NCI-H526 (cell line): ENCODE measurements around the gene RBP3.

Source experiments
- DNase-seq, 2 experiments: peaks; one replicate each; lab custom pipeline; 2025; lab: John Stamatoyannopoulos, UW

The RBP3 gene

DNA sequence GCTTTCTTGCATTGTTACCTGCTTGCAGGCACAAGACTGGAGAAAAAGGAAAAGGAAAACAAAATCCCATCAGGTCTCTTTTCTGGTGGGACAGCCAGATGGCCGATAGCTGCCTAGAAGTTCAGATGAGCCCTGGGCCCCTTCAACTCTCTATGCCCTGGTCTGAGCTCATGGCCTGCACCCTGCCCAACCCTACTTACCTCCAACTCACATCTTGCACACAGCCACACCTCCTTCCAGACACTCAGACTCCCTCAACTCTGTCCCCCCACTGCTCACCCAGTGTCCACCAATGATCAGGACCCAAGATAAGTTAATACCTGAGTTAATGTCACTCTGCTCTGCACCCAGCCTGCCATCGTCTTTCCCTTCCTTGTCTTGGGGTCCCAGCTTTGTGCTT lies 10.9 kb downstream of the RBP3 start:
- no peak for DNase-seq

GRCh38 chr10:47359626-47360418 lies 11.7 kb downstream of the RBP3 start:
- no peak for DNase-seq

- no peak for DNase-seq
These were observed 12.4 kb downstream of the RBP3 start for GRCh38 chr10:47360419-47361040.

- peak in 1 of 2 experiments; percentile 44 for DNase-seq
These were observed 13.1 kb downstream of the RBP3 start for GRCh38 chr10:47361293-47361692.

DNA sequence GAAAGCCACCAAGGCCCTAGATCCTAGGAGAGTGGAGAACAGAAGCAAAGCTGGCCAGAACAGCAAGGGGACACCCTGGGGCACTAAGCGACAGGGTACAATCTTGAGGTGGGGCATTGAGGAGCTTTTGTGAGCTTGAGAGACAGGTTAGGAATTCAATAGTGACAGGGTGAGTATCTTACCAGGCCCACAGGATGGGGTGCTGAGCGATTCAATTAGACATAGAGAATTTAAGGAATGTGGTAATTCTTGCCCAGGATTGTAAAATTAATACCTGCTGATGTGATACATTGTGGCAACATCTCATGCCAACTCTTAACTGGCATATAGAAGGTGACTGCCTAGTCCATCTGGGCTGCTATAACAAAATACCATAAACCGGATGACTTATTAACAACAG lies 14.0 kb downstream of the RBP3 start:
- no peak for DNase-seq

- DNase-seq: no peak
These were observed 15.6 kb downstream of the RBP3 start for GRCh38 chr10:47363781-47364180.

GRCh38 chr10:47364366-47364765 lies 16.2 kb downstream of the RBP3 start:
- DNase-seq: peak; percentile 23 to 57

DNA sequence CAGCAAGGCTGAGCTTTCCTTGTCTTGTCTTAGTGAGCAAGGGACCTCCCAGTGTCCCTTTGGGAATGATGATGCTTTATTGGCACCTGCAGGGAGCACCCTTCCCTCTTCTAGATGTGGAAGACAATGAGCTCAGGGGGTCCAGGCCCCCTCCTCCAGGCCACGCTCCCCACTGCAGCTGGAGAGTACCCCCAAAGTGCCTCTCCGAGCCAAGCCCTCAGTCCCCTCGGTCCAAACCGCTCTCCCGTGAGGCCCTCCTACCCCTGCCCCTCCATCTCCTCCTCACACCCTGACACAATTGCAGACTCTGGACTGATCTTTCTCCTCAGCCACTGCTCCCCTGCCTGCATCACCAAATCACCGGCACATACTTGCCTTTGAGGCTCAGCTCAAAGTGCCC lies 16.7 kb downstream of the RBP3 start:
- DNase-seq: no peak

DNA sequence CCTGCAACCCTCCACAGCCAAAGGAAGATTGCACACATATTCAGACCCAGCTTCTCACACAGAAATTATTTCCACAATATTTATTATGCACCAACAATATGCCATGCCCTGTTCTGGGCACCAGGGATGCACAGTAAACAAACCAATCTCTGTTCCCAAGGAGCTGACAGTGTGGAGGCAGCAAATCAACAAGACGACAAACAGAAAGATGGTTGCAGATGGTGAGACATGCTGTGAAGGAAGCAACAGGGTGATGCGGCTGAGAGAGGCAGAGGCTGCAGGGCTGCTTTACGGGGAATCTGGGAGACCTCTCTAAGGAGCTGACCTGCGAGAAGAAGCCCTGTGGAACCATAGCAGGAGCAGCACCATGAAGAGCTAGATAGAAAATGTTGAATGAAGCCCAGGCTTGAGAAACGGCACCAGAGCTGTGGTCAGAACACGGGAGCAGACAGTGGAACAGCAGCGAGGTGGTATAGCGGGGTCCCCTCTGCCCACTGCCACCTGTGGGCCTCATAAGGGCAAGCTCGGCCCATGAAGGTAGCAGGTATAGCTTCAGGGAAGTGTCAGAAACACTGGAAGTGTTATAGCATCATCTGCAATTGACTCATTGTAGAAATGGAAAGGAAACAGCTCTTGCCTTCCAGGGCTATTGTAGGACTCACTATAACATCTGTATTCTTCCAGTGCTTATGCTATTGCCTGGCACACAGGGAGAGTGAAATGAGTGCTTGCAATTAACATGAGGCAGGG lies 17.4 kb downstream of the RBP3 start:
- DNase-seq: no peak

GRCh38 chr10:47366181-47366631 lies 18.0 kb downstream of the RBP3 start:
- no peak for DNase-seq

GRCh38 chr10:47366731-47367460 lies 18.7 kb downstream of the RBP3 start:
- DNase-seq: no peak

DNA sequence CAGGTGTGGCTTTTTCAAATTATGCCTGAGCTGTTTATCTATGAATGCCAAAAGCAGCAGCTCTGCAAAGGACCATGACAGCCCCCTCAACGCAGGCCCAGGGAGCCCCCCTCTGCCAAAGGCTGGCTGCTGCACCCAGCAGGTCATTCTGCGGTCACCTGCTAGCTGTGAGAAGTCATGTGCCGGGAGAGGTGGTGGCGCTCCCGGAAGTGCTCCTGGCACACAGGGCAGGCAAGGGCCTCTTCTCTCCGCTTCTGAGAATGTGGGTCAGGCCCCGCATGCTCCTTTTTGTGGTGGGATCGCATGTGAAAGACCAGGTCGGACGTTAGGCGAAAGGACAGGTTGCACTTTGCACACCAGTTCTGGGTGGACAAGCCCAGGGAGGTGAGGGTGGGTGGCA lies 19.5 kb downstream of the RBP3 start:
- no peak for DNase-seq

- no peak for DNase-seq
These were observed 20.4 kb downstream of the RBP3 start for GRCh38 chr10:47368431-47369180.

- no peak for DNase-seq
These were observed 21.2 kb downstream of the RBP3 start for GRCh38 chr10:47369251-47369894.

GRCh38 chr10:47370015-47370767 lies 22.0 kb downstream of the RBP3 start:
- DNase-seq: no peak

- no peak for DNase-seq
These were observed 22.7 kb downstream of the RBP3 start for GRCh38 chr10:47370878-47371277.

DNA sequence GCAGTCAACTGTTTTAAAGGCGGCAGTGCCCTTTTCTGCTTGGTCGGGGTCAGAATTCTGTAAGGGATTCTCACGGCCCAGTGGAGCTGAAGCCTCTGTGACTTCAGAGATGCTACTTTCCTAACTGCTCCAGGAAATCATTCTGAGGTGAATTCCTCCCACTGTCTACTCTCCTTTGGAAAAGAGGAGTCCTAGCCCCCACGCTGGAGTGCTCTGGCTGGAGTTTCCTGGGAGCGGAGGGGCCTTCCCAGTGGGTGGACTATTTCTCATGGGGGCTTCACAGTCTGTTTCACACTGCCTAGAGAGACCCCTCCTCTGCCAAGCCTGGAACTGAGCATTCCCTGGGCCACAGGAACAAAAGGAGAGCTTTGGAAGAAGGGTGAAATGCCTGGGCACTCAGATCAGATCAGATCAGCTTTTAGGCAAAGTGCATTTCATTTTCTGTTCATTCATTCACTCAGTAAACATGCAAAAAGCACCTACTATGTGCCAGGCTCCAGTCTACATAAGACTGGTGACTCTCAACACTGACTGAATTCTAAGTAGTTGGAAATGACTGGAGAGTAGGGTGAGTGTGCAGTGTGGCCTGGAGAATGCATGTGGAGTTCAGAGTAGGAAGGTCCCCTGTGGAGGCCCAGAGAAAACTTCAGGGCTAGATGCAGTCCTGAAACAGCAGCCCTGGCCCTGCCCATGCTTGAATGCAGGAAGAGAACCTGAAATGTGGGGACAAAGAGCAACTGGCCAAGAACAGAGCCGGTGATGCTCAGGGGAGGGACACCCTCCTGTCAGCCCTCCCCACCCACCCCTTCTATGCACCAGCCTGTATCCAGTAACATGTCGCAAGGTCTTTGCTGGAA lies 23.7 kb downstream of the RBP3 start:
- no peak for DNase-seq

GRCh38 chr10:47372726-47373125 lies 24.6 kb downstream of the RBP3 start:
- no peak for DNase-seq
